GM18502 (cell line): ENCODE results near the gene TCHHL1.
"Not testable (repeated sequence)": the region's sequence is repeated elsewhere in the genome, so short reads cannot be mapped to it uniquely, and the experiment has no call there.

Source experiments
- ATAC-seq: cut with Tn5 transposase; IDR thresholded peaks from one replicate; pipeline ENCODE4 v1.9.1; 2021; ENCODE audit warnings: mild to moderate bottlenecking; ENCODE audit not compliant: unreplicated experiment, poor library complexity

Gene TCHHL1

DNA sequence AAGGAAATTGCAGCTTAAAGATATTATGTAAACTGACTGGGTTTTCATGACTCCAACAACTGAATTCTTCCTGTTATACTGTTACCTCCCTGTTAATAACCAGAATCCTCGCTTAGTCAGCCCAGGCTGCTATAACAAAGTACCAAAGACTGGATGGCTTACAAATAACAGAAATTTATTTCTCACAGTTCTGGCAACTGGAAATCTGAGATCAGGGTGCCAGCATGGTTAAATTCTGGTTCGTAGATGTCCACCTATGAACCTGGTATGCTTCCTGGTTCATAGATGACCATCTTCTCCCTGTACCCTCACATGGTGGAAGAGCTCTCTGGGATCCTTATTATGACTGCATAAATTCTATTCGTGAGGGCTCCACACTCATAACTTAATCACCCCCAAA lies 8.1 kb upstream of the TCHHL1 start:
- no peak for ATAC-seq

DNA sequence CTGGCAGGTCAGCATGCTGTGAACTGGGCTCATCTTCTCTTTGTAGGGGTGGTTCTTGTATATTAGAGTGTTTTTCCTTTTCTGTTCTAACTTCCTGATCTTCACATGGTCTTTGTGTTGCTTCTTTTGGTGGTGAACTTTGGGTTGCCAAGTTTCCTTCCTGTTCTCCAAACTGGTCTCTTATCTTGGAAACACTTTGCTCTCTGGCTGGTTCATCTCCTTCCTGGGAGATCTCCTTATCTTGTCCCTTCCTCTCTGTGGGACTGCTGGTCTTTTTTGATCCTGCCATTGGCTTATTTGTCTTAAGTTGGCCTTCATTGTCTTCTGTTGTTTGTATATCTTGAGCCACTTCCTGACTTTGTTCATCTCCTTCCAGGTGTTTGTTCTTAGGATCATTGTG lies 2.1 kb downstream of the TCHHL1 start:
- ATAC-seq: no peak

DNA sequence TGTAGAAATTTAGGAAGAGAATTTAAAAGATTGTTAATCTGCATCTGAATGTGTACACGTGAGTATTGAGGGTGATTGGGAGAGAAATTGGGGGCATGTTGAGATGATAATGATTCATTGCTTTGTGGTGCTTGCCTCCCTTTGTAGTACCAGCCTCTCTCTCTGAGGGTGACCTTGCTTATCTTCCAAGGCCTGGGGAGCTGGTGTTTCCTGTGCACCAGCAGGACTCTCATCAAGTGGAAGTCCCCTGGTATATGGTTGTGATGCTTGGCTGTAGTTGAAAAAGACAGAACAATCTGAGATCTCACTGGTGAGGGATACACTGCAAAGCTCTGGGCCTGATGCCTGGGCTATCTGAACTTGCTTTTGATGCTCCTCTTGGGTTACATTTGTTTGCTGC lies 4.0 kb downstream of the TCHHL1 start:
- ATAC-seq: no peak

DNA sequence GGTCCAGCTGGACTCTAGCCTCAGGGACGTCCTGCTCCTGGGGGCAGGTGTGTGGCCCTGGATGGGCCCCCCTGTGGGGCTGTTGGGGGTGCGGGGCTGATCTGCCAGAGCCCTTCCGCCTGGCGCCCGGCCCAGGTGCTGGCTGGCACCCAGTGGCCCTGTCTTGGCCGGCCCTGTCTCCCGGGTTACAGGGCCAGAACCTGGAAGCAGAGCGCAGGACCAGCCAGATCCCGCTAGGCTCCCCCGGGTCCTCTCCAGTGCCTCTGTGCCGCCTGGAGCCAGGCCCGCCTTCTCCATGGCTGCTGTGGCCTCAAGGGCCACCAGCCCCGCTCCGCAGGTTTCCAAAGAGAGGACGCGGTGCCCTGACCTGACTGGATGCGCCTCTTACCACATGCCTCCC lies 7.8 kb downstream of the TCHHL1 start:
- not testable (repeated sequence) for ATAC-seq

DNA sequence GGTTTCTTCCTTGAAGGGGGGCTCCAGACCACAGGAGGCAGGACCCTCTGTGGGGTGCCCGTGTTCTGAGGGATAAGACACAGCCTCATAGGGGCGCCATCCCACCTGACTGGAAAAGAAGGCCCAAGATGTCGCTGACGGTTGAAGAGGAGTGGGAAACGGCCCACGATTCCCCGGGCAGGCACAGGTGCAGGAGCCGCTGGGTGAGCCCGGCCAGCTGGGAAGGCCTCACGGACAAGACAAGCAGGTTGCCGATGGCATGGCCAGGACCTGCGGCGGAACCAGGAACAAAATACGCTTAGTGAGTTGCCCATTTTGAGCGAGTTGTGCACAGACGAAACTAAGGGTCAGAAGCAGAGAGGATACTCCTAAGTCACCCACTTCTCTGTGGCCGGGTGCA lies 8.4 kb downstream of the TCHHL1 start:
- ATAC-seq: not testable (repeated sequence)

DNA sequence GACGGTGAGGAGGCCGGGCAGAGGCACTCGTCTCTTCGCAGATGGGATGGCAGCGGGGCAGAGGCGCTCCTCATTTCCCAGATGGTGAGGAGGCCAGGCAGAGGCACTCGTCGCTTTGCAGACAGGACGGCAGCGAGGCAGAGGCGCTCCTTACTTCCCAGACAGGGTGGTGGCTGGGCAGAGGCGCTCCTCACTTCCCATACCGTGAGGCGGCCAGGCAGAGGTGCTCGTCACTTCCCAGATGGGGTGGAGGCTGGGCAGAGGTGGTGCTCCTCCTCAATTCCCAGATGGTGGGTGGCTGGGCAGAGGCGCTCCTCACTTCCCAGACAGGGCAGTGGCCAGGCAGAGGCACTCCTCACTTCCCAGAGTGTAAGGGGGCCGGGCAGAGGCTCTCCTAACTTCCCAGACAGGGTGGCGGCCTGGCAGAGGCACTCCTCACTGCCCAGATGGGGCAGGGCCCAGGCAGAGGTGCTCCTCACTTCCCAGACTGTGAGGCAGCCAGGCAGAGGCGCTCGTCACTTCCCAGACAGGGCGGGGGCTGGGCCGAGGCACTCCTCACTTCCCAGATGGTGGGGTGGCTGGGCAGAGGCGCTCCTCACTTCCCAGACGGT lies 9.9 kb downstream of the TCHHL1 start:
- no peak for ATAC-seq

DNA sequence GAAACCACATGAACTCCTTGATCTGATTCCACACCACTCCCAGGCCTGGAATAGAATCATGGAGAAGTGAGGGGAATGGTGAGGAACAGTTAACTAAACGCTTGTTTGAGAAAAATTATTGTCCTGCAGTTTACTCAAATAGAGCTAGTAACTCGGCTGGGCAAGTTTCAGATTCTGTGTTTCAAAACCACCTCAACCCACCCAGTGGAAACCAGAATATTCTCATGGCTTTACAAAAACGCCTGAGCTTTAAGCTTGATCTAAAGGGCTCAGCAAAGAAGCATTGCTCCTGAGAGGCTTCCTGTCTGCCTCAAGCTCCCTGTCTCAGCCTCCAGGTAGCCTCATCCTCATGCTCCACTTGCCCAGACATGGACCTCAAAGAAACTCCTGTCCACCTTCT lies 16.6 kb downstream of the TCHHL1 start:
- no peak for ATAC-seq

DNA sequence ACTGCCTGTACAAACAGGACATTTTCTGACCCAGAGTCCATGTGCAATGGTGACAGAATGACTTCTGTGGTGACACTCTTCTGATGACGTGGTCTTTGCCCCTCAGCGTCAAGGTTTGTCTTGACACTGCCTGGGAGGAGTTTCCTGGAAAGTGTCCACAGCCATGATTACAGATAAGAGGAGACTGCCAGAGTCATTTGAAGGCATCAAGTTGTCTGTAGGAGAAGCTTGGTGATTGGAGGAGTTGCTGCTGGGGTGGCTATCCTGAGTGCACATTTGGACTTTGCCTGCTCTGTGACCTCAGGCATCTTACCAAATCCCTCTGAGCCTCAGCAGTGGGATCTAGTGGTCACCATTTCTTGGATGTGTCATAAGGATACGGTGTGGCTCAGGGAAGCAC lies 17.7 kb downstream of the TCHHL1 start:
- no peak for ATAC-seq

DNA sequence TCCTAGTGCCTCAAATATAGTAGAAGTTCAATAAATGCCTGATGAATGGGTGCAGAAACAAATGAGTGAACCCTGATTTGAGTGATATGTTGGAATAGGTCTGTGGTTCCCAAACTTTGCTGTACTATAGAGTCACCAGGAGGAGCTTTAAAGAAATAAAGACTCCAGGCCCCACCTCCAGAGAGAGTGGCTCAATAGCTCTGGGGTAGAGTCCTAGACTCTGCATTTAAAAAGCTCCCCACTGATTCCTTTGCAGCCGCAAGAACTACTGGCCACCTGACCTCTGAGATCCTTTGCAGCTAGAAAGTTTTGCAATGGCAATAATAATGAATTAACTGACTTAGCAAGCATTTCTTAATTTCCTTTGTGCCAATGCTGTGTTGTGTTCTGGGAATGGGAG lies 20.9 kb downstream of the TCHHL1 start:
- no peak for ATAC-seq

DNA sequence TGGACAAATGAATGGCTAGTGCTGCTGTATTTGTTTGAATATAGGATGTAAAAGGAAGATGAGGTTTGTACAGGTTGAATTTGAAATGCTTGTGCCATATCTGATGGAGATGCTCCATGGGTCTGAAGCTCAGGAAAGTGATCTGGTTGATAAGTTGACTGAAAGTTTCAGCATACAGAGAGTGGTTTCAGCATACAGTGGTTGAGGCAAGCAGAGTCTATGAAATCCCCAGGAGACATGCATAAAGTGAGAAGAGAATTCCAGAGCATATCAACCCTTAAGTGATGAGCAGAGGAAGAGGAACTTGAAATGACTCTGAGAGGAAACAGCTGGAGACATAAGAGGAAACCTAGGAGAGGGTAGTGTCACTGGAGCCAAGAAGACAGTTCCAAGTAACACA lies 21.7 kb downstream of the TCHHL1 start:
- no peak for ATAC-seq

DNA sequence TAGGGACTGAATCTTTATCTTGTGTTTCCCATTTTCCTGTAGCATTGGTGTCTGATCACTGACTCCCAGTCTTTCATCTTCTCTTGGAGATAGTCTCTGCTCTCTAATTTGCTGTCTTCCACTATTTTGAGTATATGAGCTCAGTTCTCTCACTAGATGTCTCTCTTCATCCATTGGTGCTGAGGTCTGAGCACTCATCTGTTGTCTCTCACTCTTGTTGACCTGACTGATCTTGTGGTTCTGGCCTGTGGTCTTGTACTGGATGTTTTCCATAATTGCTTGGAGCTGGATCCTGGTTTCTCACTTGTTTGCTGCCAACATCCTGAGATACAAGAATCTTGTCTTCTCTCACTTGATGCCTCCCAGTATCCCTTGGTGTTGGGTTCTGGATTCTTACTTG lies 26.9 kb downstream of the TCHHL1 start:
- no peak for ATAC-seq

DNA sequence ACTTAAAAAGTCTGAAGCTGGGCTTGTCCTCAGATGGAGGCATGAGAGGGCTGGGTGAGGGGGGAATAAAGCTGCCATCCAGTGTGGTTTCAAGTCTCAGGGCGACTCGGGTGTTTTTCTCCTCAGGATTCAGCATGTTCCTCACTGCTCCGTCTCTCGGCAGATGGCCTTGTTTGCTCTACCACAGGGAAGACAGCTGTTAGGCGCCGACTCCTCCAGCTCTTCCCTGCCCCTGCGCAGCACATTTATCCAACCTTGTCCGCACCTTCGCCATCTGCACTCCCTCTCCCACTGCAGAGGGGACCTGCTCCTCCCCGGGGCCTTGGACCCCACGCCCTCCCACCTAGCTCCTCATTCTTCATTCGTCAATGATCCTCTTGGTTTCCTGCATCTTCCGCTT lies 35.5 kb downstream of the TCHHL1 start:
- no peak for ATAC-seq

DNA sequence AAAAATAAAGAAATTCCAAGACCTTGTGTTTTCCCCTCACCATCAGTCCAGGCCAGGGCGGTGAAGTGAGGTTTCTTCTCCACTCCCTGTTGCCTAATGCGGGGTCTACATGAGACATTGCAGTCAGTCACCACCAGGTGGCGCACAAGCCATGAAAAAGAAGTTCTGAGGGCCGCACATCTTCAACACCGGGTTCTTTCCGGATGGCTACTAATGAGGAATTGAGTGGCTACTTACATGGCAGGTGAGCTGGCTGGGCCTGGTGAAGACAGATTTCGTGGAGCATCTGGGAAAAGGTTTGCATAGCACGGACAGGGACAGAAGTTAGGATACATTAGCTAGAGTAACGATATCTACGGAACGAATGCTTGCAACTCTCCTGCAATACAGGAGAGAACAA lies 36.3 kb downstream of the TCHHL1 start:
- ATAC-seq: no peak

DNA sequence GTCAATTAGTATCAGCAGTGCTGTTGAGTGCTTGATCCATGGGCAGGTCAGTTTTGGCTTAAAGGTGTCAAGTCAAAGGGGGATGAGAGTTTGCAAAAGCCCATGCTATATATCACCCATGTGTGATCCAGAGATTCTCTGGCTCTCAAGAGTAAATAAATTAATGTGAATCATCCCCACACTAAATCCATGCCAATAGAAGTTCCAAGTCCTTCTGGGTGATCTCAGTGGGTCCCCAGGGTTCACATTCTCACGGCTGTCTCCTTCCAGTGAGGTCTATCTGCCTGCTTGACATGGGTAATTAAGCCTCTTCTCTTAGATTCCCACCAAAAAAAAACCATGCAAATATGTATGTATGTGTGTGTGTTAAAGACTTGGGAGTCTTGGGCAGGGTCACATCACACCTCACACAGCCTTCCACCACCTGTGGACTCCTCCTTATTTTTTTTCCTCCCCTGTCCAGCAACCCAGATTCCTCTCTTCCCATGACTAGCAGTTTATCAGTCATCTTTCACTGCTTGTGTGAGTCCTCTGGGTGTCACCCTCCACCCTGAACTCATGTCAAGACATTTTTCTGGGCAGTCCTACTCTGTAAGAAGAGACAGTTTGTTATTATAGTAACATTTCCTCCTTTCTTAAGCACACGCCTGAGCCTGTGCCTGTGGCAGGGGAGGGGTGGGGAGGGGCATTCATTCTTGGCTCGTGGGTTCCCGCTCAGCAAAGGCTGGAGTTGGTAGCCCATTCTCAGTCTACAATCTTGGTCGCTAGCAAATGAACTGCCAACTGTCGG lies 37.8 kb downstream of the TCHHL1 start:
- ATAC-seq: no peak

DNA sequence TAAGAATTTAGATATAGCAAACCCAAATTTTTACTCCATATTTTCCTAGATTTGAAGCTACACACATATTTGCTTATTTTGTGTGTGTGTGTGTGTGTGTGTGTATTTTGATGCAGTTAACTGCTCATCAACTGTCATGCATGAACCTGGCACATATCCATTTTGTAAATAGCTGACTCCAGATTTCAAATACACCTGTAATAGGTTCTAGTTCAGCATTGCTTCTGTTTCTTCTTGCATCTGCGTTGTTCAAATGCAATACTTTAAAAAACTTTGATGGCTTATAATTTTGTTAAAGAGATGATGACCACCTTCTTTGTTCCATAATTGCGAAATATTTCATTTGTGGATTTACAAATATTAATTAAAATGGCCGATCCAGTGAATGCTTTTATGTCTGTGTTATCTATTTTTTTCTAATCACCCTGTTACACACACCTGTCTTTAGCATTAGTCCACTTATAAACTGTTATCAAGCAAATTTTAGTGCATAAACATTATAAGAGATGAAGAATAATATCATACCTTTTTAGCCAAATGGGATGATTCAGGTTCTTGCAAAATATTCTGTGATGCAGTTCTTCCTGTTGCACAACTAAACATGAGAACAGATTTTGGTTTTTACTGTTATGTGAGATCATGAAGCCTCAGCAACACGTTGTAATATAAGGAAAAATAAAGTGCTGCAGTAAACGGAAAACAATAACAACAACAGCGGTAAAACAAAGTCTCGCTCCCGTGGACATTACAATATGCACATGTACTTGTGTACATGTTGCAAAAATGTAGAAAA lies 39.4 kb downstream of the TCHHL1 start:
- ATAC-seq: no peak

DNA sequence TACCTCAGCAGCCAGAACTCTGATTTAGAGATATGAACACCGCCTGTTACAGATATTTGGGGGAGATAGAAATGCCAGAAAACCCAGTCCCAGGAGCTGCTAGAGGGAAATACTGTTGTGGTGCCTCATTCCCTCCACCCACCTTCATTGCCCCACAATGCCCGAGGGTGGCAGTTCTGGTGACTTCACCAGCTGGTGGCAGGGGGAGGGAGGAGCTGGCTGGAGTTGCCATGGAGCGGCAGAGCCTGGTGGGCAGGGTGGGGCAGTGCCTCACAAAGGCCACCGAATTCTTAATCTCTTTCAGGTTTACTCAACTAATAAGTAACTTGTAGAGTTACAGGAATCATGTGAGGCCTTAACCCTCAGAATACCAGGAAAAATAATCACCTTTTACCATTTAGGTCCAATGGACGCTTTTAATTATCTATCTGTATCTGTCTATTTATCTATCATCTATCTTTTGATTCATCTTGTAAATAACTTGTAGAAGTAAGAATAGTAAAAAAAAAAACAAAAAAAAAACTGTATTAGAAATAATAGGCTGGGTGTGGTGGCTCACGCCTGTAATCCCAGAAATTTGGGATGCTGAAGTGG lies 40.4 kb downstream of the TCHHL1 start:
- ATAC-seq: peak; percentile 17

DNA sequence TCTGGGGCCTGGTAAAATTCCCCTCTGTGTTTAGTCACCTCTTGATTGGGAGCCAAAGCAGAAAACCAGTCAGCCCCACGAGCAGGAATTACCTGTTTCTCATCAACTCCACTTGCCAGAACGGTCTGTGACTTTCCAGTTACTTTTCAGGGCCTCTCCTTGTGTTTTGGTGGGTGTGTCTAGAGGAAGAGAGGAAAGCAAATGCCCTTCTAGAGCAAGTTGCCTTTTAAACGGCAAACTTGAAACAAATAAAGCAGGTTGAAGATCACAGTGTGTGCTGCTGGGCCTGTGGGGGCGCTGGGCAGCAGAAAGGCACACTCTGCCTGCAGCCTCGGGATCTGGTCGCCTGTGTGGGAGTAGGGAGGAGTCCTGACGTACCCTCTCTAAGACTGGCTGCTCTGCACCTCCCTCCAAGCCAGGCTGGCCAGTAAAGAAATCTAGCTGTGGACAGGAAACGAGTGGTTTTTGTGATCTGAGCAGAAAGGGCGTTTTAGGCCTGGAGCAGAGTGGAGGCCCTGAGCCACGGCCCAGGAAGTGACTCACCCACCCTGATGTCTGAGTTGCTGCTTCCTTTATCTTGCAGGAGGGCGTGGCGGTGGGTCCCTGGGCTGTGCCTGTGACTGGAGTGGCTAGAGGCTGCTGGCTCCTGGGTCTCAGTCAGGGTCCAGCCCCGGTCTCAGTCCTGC lies 41.0 kb downstream of the TCHHL1 start:
- ATAC-seq: peak; percentile 97

DNA sequence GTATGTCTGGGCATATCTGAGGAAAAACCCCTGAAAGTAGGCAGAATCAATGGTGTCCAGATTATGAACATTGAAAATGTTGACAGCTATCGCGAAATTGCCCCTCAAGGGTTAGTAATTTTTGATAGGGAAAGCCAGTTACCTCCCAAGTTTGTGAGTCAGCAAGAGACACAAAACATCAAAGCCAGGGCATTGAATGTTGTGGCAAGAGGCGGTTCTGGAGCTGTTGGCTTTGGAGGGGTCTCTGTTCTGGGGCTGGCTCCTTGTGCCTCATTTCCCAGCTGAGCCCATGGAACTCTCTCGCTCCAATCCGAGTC lies 41.5 kb downstream of the TCHHL1 start:
- ATAC-seq: no peak

DNA sequence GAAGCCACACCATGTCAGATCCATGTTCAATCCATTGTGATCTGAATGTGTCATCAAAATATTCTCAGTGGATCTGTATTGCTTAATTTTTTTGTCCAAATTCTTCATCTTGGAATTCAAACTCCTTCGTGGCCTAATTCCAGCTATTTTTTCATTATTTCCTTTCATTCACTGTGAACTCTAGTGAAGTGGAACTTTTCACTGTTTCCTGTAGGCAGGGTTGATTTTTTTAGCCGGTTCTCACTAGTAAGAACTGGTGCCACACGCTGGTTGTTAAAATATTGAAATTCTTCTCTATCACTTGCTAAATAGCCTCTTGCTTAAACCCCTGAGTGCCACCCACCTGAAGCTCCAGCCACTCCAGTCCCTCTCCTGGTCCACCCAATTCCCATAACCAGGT lies 44.5 kb downstream of the TCHHL1 start:
- ATAC-seq: no peak

DNA sequence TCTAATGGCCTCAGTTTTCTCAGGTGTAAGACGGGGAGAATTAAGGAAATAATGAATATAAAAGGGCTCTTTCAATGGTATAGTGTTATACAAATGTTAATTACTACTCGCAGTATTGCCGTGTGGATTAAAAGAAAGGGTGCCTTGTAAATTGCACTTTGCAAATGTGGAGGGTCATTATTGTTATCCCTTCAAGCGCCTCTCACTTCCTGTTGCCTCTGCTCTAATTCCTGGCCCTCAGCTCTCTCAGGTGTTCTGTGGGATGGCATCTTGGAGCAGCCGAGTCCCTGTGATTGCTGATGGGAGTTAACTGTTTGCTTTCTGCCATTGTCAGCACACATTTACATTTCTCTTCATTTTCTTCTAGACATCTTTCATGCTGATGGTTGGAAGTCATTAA lies 45.0 kb downstream of the TCHHL1 start:
- no peak for ATAC-seq

DNA sequence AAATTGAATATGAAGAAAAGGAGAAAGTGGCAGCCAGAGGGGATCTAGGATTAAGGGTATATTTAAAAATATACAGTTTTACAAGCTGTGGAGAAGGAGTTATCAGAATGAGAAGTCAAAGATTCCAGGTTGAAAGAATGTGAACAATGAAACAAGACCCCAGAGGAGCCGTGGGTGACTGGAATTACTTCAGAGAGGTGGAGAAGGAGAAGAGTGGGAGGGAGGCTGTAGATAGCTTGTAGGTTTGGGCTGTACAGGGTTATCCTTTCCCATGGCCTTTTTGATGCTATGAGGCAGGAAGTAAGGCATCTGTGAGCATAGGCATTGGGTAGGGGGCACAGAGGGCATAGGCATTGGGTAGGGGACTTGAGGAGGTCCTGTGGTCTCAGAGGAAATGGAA lies 46.8 kb downstream of the TCHHL1 start:
- no peak for ATAC-seq
